22Rv1 (cell line): ENCODE results near the gene PCBP2.

Source experiments
- CTCF ChIP-seq: fragments of 450-650 bp; IDR thresholded peaks from 2 replicates; pipeline ENCODE4 v1.5.1; 2017; ENCODE audit warnings: mild to moderate bottlenecking
- ZFX ChIP-seq: fragments of 450-650 bp; IDR thresholded peaks from 2 replicates; pipeline ENCODE4 v1.6.1; 2017; ENCODE audit warnings: antibody characterized with exemption, borderline replicate concordance

DNA sequence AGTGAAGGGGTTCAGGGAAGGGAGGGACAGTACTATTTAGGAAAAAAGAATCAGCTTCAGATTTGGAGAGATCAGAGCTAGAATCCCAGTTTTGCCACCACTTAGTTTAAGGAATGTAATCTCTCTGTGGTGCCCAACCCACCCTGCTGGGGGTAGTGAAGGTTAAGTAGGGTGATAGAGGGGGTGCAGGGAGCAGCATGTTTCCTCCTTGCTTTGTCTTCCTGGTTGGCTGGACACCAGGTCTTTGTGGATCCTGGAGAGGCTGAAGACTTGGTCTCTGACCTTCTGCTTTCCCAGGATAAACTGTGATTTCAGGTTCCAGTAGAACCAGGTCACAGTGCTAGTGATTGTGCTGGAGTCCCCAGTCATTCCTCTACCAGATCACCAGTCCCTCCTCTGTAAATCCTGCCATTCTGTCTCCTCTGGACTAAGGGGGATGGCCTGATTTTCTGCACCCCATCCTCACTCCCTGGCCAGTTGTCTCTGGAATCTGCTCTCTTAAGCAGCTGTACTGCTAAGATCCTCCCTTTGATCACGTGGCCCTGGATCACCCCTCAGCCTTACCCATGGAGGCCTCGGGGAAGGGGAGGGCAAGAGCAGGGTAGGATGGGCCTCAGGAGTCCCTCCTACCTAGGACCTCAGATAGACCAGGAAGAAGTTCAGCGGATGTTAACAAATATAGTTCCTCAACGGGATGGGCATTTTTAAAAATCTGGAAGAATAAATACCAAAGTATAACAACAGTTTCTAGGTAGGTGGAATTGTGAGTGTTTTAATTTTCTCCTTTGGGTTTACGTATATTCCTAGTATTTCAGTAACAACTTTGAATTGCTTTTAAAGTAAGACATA, 44.2 kb downstream of the PCBP2 start:
- TF ChIP-seq CTCF = no peak
- TF ChIP-seq ZFX = no peak
